GM23338 (cell line): ENCODE measurements around the gene ADAM20.

Source experiments
- CREB1 ChIP-seq: fragments of 250-450 bp; sonication (Bioruptor Pico); IDR thresholded peaks from 2 replicates; pipeline ENCODE4 v1.5.0; 2020; ENCODE audit warnings: low read depth, mild to moderate bottlenecking, moderate library complexity
- ETS1 ChIP-seq: IDR thresholded peaks from 2 replicates; pipeline ENCODE4 v1.6.1; 2016; ENCODE audit warnings: antibody characterized with exemption
- EZH2 ChIP-seq: fragments of 200-600 bp; sonication (generic); IDR thresholded peaks from one replicate; pipeline ENCODE4 v1.8.0; 2017; ENCODE audit warnings: antibody characterized with exemption, mild to moderate bottlenecking, low read depth; ENCODE audit not compliant: unreplicated experiment
- EZH2phosphoT487 ChIP-seq: fragments of 200-600 bp; sonication (generic); IDR thresholded peaks from one replicate; pipeline ENCODE4 v1.8.1; 2018; ENCODE audit warnings: antibody characterized with exemption; ENCODE audit not compliant: unreplicated experiment
- JUNB ChIP-seq: IDR thresholded peaks from one replicate; pipeline ENCODE4 v1.6.1; 2016; ENCODE audit warnings: antibody characterized with exemption; ENCODE audit not compliant: unreplicated experiment
- POLR2AphosphoS5 ChIP-seq: IDR thresholded peaks from 2 replicates; pipeline ENCODE4 v1.6.1; 2016; ENCODE audit warnings: antibody characterized with exemption, low read depth
- TF ChIP-seq, protein P1 (sequence below), 2 experiments: fragments of 200-600 bp in 1 of 2; sonication (generic) in 1 of 2; conservative IDR thresholded peaks; 2 replicates each; pipeline versions ENCODE4 v1.5.1 to v1.6.1; 2016 to 2017; ENCODE audit warnings: antibody characterized with exemption in 2 of 2, low read depth in 2 of 2, mild to moderate bottlenecking in 2 of 2, moderate library complexity in 1 of 2

DNA sequence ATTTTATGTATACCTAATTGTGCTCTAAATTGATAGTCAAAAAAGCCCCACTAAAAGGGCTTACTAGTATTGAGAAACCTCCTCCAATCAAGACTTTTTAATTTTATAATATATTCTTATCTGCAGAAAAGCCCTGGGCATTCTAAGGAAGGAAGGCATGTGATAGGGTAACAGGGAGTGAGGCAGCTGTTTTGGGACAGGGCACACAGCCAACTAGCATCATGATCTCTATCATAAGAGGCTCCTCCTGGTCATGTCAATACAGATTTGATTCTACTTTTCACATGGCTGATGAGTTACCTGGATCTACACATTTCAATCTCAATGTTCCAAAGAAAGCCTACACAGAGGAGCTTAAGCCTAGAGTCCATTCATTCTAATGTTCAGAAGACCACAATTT, 9.1 kb downstream of the ADAM20 start:
- TF ChIP-seq EZH2 (no peak), ETS1 (no peak), POLR2AphosphoS5 (no peak), EZH2phosphoT487 (no peak), CREB1 (no peak), JUNB (no peak)
- TF ChIP-seq, protein P1, sequence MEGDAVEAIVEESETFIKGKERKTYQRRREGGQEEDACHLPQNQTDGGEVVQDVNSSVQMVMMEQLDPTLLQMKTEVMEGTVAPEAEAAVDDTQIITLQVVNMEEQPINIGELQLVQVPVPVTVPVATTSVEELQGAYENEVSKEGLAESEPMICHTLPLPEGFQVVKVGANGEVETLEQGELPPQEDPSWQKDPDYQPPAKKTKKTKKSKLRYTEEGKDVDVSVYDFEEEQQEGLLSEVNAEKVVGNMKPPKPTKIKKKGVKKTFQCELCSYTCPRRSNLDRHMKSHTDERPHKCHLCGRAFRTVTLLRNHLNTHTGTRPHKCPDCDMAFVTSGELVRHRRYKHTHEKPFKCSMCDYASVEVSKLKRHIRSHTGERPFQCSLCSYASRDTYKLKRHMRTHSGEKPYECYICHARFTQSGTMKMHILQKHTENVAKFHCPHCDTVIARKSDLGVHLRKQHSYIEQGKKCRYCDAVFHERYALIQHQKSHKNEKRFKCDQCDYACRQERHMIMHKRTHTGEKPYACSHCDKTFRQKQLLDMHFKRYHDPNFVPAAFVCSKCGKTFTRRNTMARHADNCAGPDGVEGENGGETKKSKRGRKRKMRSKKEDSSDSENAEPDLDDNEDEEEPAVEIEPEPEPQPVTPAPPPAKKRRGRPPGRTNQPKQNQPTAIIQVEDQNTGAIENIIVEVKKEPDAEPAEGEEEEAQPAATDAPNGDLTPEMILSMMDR (conservative IDR thresholded peaks at IDR 0.05; ENCODE audit: low read depth in 2 of 2): no peak
